ENCODE data around the gene NISCH.

GRCh38 chr3:52514576-52514975, 59.2 kb downstream of the NISCH start:
- no peak for TF ChIP-seq CTCF (IDR thresholded peaks at IDR 0.05; ENCODE audit: insufficient read depth, low read length, poor library complexity, severe bottlenecking)
- no peak for TF ChIP-seq EZH2phosphoT487 (conservative IDR thresholded peaks at IDR 0.05; ENCODE audit: low read length)

All from SU-DHL-6 (cell line).